GM18526 (cell line): ENCODE measurements around the gene TMEM181.

Experiments
- POLR2A ChIP-seq: IDR thresholded peaks from 3 replicates; pipeline ENCODE4 v1.6.1; 2011; ENCODE audit not compliant: insufficient read length; ENCODE audit errors: extremely low read depth

TMEM181 gene

GRCh38 chr6:158559895-158560835 is at the start of gene TMEM181:
TMEM181 (plus strand) TSS chr6:158560091; CDS start chr6:158560225, 134 bp downstream.
- TF ChIP-seq POLR2A, result peak; percentile 89

GRCh38 chr6:158512809-158513208 is 47.1 kb upstream of the TMEM181 start:
- TF ChIP-seq POLR2A, result no peak

- no peak for TF ChIP-seq POLR2A
These were observed 45.7 kb upstream of the TMEM181 start for GRCh38 chr6:158514176-158514575.

GRCh38 chr6:158514991-158515390 is 44.9 kb upstream of the TMEM181 start:
- TF ChIP-seq POLR2A, result no peak

- no peak for TF ChIP-seq POLR2A
These were observed 43.8 kb upstream of the TMEM181 start for GRCh38 chr6:158516098-158516497.

- TF ChIP-seq POLR2A, result no peak
These were observed 42.9 kb upstream of the TMEM181 start for GRCh38 chr6:158517038-158517437.

- TF ChIP-seq POLR2A, result no peak
These were observed 42.3 kb upstream of the TMEM181 start for GRCh38 chr6:158517581-158517980.

GRCh38 chr6:158518191-158519127 is 41.4 kb upstream of the TMEM181 start:
- TF ChIP-seq POLR2A, result peak; percentile 10

GRCh38 chr6:158519300-158519699 is 40.6 kb upstream of the TMEM181 start:
- TF ChIP-seq POLR2A, result no peak

GRCh38 chr6:158519761-158520160 is 40.1 kb upstream of the TMEM181 start:
- no peak for TF ChIP-seq POLR2A

- TF ChIP-seq POLR2A, result no peak
These were observed 38.1 kb upstream of the TMEM181 start for GRCh38 chr6:158521759-158522158.

- no peak for TF ChIP-seq POLR2A
These were observed 37.3 kb upstream of the TMEM181 start for GRCh38 chr6:158522616-158523015.

- no peak for TF ChIP-seq POLR2A
These were observed 35.6 kb upstream of the TMEM181 start for GRCh38 chr6:158524311-158524710.

- TF ChIP-seq POLR2A, result no peak
These were observed 31.1 kb upstream of the TMEM181 start for GRCh38 chr6:158528826-158529225.

GRCh38 chr6:158529629-158530028 is 30.3 kb upstream of the TMEM181 start:
- TF ChIP-seq POLR2A, result no peak

- no peak for TF ChIP-seq POLR2A
These were observed 28.3 kb upstream of the TMEM181 start for GRCh38 chr6:158531566-158531965.
